Omental fat pad (tissue), 4 donors: Measurements from ENCODE around the gene C8G. TPM values are rescaled to one million over a fixed set of nuclear protein-coding genes. Genes with fewer than 3 reads are reported as not detected.

Experiments used
- ATAC-seq: fragments of 150-250 bp; one replicate; pipeline ENCODE4 v1.9.1; 2016; ENCODE audit warnings: mild to moderate bottlenecking, moderate library complexity; ENCODE audit not compliant: low FRiP score
- DNase-seq: peaks from one replicate; pipeline ENCODE4 v3.0.0-alpha.2; 2019; ENCODE audit warnings: low spot score
- CTCF ChIP-seq, 3 donors: fragments of 450-650 bp; IDR thresholded peaks; one replicate each; pipeline ENCODE4 v1.5.1; 2016 to 2017; ENCODE audit warnings: antibody characterized with exemption in 3 of 3, mild to moderate bottlenecking in 3 of 3, moderate library complexity in 2 of 3
- total RNA-seq, 4 donors: library from RNA; depleted of rRNA; stranded (reverse); fragments of >200 nt; gene quantifications; one replicate each; pipeline ENCODE4 v1.1.0, GENCODE V29; 2016

C8G gene
- total RNA-seq, 4 donors from 2014 or later, result 4.3 TPM; not detected in 3

DNA sequence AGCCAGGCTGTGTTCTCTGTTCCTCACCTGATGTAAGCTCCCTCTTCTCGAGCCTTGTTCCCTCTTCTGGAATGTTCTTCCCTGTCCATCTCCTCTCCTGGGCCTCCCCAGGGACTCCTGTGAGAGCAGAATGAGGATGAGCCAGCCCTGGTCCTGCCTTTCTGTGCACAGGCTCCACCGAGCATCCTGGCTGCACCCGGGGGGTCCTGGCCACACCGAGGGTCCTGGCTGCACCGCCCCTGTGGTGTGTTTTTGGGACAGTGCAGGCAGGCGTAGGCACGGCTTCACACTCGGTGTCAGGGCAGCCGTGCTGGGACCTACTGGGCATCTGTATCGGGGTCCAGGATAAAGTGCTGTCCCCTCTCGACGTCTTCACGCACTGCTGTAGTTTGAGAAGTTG lies 18.3 kb upstream of the C8G start:
- no peak for DNase-seq
- no peak for TF ChIP-seq CTCF (IDR thresholded peaks at IDR 0.05)
- no peak for ATAC-seq

GRCh38 chr9:136927343-136928271 lies 17.4 kb upstream of the C8G start:
- DNase-seq, result no peak
- no peak for TF ChIP-seq CTCF (IDR thresholded peaks at IDR 0.05)
- no peak for ATAC-seq

DNA sequence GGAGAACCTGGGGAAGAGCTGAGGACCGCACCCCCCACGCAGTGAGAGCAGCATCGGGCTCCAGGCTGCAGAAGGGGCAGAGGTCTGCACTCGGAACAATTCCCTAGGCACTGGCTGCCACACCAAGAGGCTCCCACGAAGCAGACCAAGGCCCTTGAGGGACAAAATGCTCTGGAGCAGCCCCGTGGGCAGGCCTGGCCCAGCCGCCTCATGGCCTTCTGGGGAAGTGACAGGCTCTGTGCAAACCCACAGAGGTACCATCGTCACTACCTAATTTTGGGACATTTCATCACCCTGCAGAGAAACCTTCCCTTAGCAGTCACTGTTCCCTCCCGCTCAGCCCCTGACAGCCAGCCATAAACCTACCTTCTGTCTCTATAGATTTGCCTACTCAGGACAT lies 16.5 kb upstream of the C8G start:
- DNase-seq, result no peak
- no peak for ATAC-seq
- TF ChIP-seq CTCF (IDR thresholded peaks at IDR 0.05), result no peak

GRCh38 chr9:136930014-136930413 lies 15.0 kb upstream of the C8G start:
- ATAC-seq (no peak), DNase-seq (no peak)
- no peak for TF ChIP-seq CTCF (IDR thresholded peaks at IDR 0.05)

- DNase-seq (no peak), ATAC-seq (no peak)
- TF ChIP-seq CTCF (IDR thresholded peaks at IDR 0.05), result no peak
Observed at GRCh38 chr9:136931611-136932130, 13.4 kb upstream of the C8G start.

DNA sequence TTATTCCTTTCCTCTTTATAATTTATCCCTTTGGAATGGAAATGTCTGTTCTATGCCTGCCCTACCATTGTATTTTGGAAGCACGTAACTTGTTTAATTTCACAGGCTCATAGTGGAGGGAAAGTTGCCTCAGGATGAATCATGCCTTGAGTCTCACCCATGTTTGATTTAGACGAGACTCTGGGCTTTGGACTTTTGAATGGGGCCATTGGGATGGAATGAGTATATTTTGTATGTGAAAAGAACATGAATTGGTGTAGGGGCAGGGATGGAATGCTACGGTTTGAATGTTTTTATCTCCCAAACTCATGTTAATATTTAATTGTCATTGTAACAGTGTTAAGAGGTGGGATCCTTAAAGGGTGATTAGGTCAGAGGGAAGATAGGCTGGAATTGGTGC lies 10.8 kb upstream of the C8G start:
- DNase-seq (no peak), ATAC-seq (no peak)
- no peak for TF ChIP-seq CTCF (IDR thresholded peaks at IDR 0.05)

DNA sequence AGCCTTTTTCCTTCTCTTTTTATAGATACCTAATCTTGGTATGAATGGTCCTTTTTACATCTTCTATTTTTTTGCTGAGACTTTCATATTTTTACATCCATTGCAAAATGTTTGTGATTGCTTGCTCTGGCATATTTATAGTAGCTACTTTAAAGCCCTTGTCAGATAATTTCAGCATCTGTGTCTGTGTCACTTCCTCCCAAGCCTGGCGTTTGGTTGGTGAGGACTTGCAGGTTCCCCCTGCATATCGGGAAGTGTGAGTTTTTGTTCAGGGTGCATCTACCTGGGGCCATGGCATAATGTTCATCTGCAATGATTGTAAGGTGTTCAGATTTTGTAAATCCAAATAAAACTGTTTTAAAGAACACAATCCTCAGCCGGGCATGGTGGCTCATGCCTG lies 9.4 kb upstream of the C8G start:
- TF ChIP-seq CTCF (IDR thresholded peaks at IDR 0.05), result no peak
- DNase-seq (no peak), ATAC-seq (no peak)
